ENCODE results near the gene CNFN.

CNFN gene

DNA sequence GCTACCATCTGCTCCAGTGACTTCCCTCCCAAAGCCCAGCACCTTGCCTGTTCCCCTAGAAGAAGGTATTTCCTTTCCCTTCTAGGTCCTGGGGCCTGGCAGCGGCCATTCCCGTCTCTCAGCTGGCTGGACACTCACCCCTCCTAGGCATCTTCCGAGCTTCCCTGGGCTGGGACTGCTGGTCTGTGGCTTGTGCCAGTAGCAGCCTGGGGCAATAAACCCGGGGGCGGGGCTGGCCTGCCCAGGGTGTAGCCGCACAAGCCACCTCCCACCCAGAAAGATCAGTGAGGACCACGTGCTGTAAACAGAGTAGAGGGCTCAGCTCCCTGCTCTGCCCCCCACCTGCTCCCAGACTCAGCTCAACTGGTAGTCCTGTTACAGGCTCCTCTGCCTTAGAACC lies 22.1 kb upstream of the CNFN start:
- DNase-seq (ENCODE audit: insufficient read length, low spot score), result no peak
- TF ChIP-seq POLR2A (IDR thresholded peaks at IDR 0.05; ENCODE audit: low read depth, low read length), result no peak
- no peak for TF ChIP-seq TAF1 (IDR thresholded peaks at IDR 0.05; ENCODE audit: low read depth, low read length)
- TF ChIP-seq PAX5 (IDR thresholded peaks at IDR 0.05; ENCODE audit: insufficient read depth, low read length, severe bottlenecking), result no peak
- no peak for TF ChIP-seq POU2F2 (IDR thresholded peaks at IDR 0.05; ENCODE audit: low read depth, low read length)
- TF ChIP-seq SPI1 (IDR thresholded peaks at IDR 0.05; ENCODE audit: low read depth, low read length), result no peak
- TF ChIP-seq POLR2AphosphoS5 (IDR thresholded peaks at IDR 0.05; ENCODE audit: low read depth, low read length), result no peak
- FAIRE-seq, result no peak

DNA sequence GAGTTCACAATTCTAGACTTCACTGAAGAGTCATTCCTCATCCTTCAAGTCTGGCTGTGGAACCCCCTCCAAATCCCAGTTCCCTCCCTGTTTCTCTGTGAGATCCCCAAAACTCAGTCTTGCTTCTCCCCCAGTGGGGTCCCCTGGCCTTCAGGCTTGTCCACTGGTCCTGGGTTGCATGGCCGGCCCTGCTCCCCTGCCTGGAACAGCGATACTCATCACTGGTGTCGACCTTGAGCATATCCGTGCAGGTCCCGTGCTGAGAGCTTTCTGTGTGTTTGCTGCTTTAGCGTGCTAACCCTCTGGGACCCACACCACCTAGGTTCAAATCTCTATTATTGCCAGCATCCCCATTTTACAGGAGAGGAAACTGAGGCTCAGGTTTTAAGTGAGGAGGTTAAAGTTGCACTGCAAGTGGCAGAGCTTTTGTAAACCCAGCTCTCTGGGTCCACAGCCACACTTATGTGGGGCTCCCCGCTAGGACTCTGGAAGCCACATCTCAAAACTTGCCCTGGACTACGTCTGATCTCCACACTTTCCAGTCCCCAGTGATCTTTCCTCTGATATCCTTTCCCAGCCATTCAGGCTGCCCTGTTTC lies 21.6 kb upstream of the CNFN start:
- DNase-seq (ENCODE audit: insufficient read length, low spot score), result no peak
- no peak for TF ChIP-seq POU2F2 (IDR thresholded peaks at IDR 0.05; ENCODE audit: low read depth, low read length)
- no peak for TF ChIP-seq PAX5 (IDR thresholded peaks at IDR 0.05; ENCODE audit: insufficient read depth, low read length, severe bottlenecking)
- TF ChIP-seq POLR2A (IDR thresholded peaks at IDR 0.05; ENCODE audit: low read depth, low read length), result no peak
- TF ChIP-seq POLR2AphosphoS5 (IDR thresholded peaks at IDR 0.05; ENCODE audit: low read depth, low read length), result no peak
- no peak for TF ChIP-seq TAF1 (IDR thresholded peaks at IDR 0.05; ENCODE audit: low read depth, low read length)
- FAIRE-seq, result no peak

DNA sequence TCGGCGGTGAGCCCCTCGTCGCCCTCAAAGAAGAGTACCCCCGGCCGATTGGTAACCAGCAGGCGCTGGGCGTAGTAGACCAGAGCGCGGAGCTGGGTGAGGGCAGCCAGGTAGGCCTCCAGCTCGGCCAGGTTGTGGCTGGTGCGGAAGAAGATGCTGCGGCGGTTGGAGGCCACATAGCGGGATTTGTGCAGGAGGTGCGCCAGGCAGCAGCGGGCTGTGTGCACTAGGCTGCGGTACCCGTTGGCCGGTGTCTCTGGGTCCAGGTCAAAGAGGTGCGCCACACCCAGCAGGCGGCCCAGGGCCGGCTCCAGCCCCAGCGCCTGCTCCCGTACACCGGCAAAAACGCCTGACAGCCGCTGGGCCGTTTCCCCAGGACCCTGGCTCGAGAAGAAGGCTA lies 20.3 kb upstream of the CNFN start:
- FAIRE-seq (no peak), DNase-seq (ENCODE audit: insufficient read length, low spot score) (no peak)
- TF ChIP-seq POLR2A (IDR thresholded peaks at IDR 0.05; ENCODE audit: low read depth, low read length), result no peak
- TF ChIP-seq POU2F2 (IDR thresholded peaks at IDR 0.05; ENCODE audit: low read depth, low read length), result no peak
- TF ChIP-seq SPI1 (IDR thresholded peaks at IDR 0.05; ENCODE audit: low read depth, low read length), result no peak
- no peak for TF ChIP-seq POLR2AphosphoS5 (IDR thresholded peaks at IDR 0.05; ENCODE audit: low read depth, low read length)
- TF ChIP-seq TAF1 (IDR thresholded peaks at IDR 0.05; ENCODE audit: low read depth, low read length), result no peak
- TF ChIP-seq PAX5 (IDR thresholded peaks at IDR 0.05; ENCODE audit: insufficient read depth, low read length, severe bottlenecking), result no peak

DNA sequence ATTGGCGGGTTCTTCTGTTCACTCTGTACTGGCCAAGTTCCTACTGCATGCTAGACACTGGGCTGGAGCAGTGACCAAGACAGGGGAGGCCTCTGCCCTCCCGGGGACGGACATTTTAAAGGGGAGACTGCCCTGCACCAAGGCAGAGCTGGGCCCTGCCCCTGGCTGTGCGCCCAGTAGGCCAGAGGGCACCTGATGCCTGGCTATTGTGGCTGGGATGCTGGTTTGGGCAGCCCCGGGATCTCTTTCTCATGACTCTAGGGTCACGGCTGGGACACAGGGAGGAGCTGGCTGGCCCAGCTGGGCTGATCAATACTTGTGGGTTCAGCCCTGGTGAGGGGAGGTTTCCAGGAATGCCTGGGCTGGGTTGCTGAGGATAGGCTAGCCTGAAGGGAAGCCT lies 19.4 kb upstream of the CNFN start:
- DNase-seq (ENCODE audit: insufficient read length, low spot score) (no peak), FAIRE-seq (no peak)
- TF ChIP-seq POU2F2 (IDR thresholded peaks at IDR 0.05; ENCODE audit: low read depth, low read length), result no peak
- no peak for TF ChIP-seq POLR2A (IDR thresholded peaks at IDR 0.05; ENCODE audit: low read depth, low read length)
- no peak for TF ChIP-seq TAF1 (IDR thresholded peaks at IDR 0.05; ENCODE audit: low read depth, low read length)
- no peak for TF ChIP-seq POLR2AphosphoS5 (IDR thresholded peaks at IDR 0.05; ENCODE audit: low read depth, low read length)
- TF ChIP-seq SPI1 (IDR thresholded peaks at IDR 0.05; ENCODE audit: low read depth, low read length), result no peak

DNA sequence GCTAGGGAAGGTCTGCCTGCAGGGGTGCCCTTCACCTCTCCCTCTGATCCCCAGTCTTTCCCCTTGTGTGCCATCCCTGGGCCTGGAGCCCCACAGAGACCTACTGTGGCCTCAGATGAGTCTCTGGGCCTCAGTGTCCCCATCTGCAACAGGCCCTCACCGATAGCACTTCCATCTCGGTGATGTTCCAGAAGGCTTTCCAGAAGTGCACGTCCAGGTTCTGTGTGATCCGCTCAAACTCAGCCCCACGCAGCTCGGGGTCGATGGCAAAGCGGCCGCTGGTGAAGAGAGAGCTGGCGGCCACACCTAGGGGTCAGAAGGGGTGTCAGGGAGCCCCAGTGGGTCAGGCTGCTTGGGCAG lies 17.7 kb upstream of the CNFN start:
- DNase-seq (ENCODE audit: insufficient read length, low spot score), result no peak
- no peak for TF ChIP-seq TAF1 (IDR thresholded peaks at IDR 0.05; ENCODE audit: low read depth, low read length)
- TF ChIP-seq PAX5 (IDR thresholded peaks at IDR 0.05; ENCODE audit: insufficient read depth, low read length, severe bottlenecking), result no peak
- no peak for TF ChIP-seq SPI1 (IDR thresholded peaks at IDR 0.05; ENCODE audit: low read depth, low read length)
- no peak for TF ChIP-seq POLR2A (IDR thresholded peaks at IDR 0.05; ENCODE audit: low read depth, low read length)
- TF ChIP-seq POLR2AphosphoS5 (IDR thresholded peaks at IDR 0.05; ENCODE audit: low read depth, low read length), result no peak
- no peak for TF ChIP-seq POU2F2 (IDR thresholded peaks at IDR 0.05; ENCODE audit: low read depth, low read length)
- no peak for FAIRE-seq

DNA sequence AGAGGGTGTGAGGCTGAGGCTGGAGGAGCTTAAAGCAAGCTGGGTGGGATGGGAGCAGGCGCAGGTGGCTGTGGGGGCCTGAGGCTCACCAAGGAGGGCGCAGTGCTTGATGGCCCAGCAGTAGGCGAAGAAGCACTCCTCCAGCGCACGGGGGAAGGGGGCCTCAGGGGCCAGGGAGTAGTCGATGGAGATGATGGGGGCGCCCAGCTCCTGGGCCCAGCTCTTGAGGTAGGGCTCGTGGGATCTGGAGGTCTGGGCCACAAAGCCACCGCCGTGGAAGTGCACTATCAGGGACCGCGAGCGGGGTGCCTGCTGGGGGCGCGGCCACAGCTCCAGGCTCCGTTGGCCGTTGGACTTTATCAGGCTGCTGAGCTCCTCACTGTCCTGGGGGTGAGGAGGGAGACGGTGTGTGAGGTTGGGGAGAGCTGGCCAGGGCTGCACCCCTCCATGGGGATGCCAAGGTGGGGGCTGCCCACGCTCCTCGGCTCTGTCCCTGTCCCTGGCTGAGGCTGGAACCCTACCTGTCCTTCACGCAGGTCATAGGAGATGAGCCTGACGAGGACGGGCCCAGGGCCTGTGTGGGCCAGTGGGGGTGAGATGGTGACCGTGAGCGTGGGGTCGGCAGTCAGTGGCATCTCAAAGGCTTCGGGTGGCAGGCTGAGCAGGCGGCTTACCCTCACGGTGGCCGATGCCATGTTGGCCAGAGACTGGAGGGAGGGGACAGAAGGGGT lies 17.2 kb upstream of the CNFN start:
- no peak for TF ChIP-seq TAF1 (IDR thresholded peaks at IDR 0.05; ENCODE audit: low read depth, low read length)
- no peak for TF ChIP-seq POLR2A (IDR thresholded peaks at IDR 0.05; ENCODE audit: low read depth, low read length)
- TF ChIP-seq POLR2AphosphoS5 (IDR thresholded peaks at IDR 0.05; ENCODE audit: low read depth, low read length), result no peak
- no peak for TF ChIP-seq PAX5 (IDR thresholded peaks at IDR 0.05; ENCODE audit: insufficient read depth, low read length, severe bottlenecking)
- no peak for TF ChIP-seq SPI1 (IDR thresholded peaks at IDR 0.05; ENCODE audit: low read depth, low read length)
- no peak for TF ChIP-seq POU2F2 (IDR thresholded peaks at IDR 0.05; ENCODE audit: low read depth, low read length)
- FAIRE-seq, result no peak
- no peak for DNase-seq (ENCODE audit: insufficient read length, low spot score)

DNA sequence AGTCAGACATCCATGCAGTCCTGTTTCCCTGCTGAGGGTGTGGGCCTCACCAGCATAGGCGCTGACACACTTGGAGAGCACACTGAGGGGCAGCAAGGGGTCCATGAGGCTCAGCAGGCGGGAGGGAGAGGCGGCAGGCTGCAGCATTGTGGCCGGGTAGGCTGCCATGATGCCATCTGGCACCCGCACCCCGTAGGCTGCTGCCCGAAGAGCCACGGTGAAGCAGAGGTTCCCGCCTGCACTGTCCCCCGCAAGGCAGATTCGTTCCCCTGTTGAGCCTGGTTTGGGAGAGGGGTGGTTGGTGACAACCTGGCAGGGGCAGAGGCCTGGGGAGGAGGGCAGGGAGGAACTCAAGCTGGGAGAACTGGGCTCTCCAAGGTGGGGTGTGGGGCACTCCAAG lies 16.0 kb upstream of the CNFN start:
- no peak for FAIRE-seq
- DNase-seq (ENCODE audit: insufficient read length, low spot score), result no peak
- TF ChIP-seq PAX5 (IDR thresholded peaks at IDR 0.05; ENCODE audit: insufficient read depth, low read length, severe bottlenecking) (no peak), TAF1 (IDR thresholded peaks at IDR 0.05; ENCODE audit: low read depth, low read length) (no peak), POLR2AphosphoS5 (IDR thresholded peaks at IDR 0.05; ENCODE audit: low read depth, low read length) (no peak), POU2F2 (IDR thresholded peaks at IDR 0.05; ENCODE audit: low read depth, low read length) (no peak)

DNA sequence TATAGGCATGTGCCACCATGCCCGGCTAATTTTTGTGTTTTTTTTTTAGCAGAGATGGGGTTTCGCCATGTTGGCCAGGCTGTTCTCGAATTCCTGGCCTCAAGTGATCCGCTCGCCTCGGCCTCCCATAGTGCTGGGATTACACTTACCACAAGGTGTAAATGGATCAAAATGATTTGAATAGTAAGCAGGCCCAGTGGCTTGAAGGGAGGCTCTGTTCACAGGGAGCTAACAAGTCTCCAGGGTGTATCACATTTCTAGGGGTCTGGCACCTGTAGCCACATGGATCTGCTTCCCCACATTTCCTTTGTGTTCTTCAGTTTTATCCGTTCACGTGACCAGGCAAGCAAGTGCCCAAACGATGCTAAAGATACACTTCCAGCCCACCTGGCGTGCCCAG lies 13.5 kb upstream of the CNFN start:
- DNase-seq (ENCODE audit: insufficient read length, low spot score) (no peak), FAIRE-seq (no peak)
- TF ChIP-seq PAX5 (IDR thresholded peaks at IDR 0.05; ENCODE audit: insufficient read depth, low read length, severe bottlenecking) (no peak), POU2F2 (IDR thresholded peaks at IDR 0.05; ENCODE audit: low read depth, low read length) (no peak), SPI1 (IDR thresholded peaks at IDR 0.05; ENCODE audit: low read depth, low read length) (no peak), POLR2A (IDR thresholded peaks at IDR 0.05; ENCODE audit: low read depth, low read length) (no peak), POLR2AphosphoS5 (IDR thresholded peaks at IDR 0.05; ENCODE audit: low read depth, low read length) (no peak), TAF1 (IDR thresholded peaks at IDR 0.05; ENCODE audit: low read depth, low read length) (no peak)

DNA sequence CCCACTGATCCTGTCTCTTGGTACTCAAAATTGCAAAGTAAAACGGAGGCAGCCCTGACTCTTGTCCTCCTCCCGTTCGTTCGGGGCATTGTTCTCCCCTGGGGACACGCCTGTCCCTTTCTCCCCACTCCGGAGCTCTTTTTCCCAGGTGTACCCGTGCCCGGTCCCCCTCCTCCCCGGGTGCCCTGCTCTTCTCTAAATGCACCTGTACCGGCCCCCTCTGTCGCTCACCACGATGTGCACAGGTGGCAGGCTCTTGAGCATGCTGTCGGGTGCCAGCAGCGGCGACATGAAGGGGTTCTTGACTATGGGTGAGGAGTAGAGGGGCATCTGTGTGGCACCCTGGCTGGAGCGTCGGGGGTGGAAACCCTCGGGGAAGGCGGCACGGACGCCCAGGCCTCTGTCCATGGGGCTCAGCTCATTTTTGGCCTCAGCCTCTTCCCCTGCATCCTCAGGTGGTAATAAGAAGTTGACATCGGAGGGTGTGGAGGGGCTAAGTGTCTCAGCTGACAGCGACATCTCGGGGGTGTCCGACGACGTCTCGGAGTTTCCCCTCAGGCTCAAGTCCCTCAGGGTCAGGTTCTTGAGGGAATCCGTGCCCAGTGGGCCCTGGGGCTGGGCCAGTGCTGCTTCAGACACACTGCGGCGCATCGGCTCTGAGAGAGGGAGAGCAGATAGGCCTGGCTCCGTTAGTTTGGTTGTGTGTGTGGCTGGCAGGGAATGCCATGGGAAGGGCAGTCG lies 12.4 kb upstream of the CNFN start:
- FAIRE-seq (no peak), DNase-seq (ENCODE audit: insufficient read length, low spot score) (no peak)
- TF ChIP-seq PAX5 (IDR thresholded peaks at IDR 0.05; ENCODE audit: insufficient read depth, low read length, severe bottlenecking) (no peak), POU2F2 (IDR thresholded peaks at IDR 0.05; ENCODE audit: low read depth, low read length) (no peak), SPI1 (IDR thresholded peaks at IDR 0.05; ENCODE audit: low read depth, low read length) (no peak), TAF1 (IDR thresholded peaks at IDR 0.05; ENCODE audit: low read depth, low read length) (no peak), POLR2AphosphoS5 (IDR thresholded peaks at IDR 0.05; ENCODE audit: low read depth, low read length) (no peak), POLR2A (IDR thresholded peaks at IDR 0.05; ENCODE audit: low read depth, low read length) (no peak)
